PC-9 (cell line): ENCODE data around the gene CDC42.

Experiments used
- CTCF ChIP-seq: fragments of 200-600 bp; sonication (generic); conservative IDR thresholded peaks from 2 replicates; pipeline ENCODE4 v1.6.1; 2017; ENCODE audit warnings: mixed run types, antibody characterized with exemption, mild to moderate bottlenecking, moderate library complexity
- EZH2 ChIP-seq: fragments of 200-600 bp; sonication (generic); IDR thresholded peaks from 2 replicates; pipeline ENCODE4 v1.8.0; 2017; ENCODE audit warnings: antibody characterized with exemption, low read depth

DNA sequence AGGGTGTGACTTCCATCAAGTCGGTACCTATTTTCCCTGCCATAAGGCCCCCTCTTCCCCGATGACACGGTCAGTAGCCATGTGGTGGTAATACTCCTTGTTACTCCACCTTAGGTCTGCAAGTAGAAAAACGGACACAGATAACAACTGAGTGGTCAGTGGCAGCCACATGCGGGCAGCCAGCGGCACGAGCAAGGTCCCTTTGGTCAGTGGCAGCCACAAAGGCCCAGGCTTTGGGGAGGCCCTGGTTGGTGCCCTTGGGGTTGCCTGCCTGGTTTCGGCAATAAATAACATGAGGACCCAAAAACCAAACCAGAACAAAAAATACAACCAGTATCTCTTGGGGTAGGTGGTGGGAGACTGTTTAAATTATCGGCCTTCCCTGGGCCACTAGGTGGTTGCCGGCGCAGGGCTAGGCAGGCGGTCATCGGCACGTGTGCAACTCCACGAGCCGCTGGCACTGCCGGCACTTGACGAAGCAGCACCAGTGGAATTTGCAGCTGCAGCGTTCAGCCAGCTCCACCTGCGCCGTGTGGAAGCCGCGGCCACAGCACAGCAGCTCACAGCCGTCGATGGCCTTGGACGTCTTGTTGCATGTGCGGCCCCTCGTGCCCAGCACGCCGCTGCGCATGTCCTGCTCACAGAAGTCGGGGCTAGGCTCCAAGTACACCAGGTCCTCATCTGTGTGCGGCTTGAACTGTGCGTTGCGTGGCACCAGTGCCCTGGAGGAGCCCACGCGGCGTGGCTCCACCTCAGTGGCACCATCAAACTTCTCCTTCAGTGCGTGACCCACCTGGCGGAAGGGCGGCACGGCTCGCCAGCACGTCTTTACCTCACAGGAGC is 67.3 kb downstream of the CDC42 start:
- TF ChIP-seq CTCF: no peak
- TF ChIP-seq EZH2: no peak
